Activated CD4-positive, CD25-positive, alpha-beta regulatory T cell treated with anti-CD3 and anti-CD28 coated beads, Interleukin-2, amount 50 U/mL, for 16 hours (primary cell): Measurements from ENCODE around the gene GPC3.
"Not testable (repeated sequence)": the region's sequence is repeated elsewhere in the genome, so short reads cannot be mapped to it uniquely, and the experiment has no call there.

Source experiments
- DNase-seq: peaks from one replicate; pipeline ENCODE4 v3.0.0-alpha.2; 2020; ENCODE audit warnings: low read depth, low spot score

Gene GPC3

GRCh38 chrX:133559909-133560308, 425.5 kb downstream of the GPC3 start:
- no peak for DNase-seq

GRCh38 chrX:133555782-133556458, 429.5 kb downstream of the GPC3 start:
- DNase-seq = no peak

GRCh38 chrX:133550665-133551485, 434.5 kb downstream of the GPC3 start:
- DNase-seq = no peak

GRCh38 chrX:133549295-133549933, 436.0 kb downstream of the GPC3 start:
- no peak for DNase-seq

- no peak for DNase-seq
Measured at GRCh38 chrX:133546441-133546840, 439.0 kb downstream of the GPC3 start.

- DNase-seq = no peak
Measured at GRCh38 chrX:133544778-133545177, 440.6 kb downstream of the GPC3 start.

GRCh38 chrX:133544115-133544514, 441.3 kb downstream of the GPC3 start:
- DNase-seq = no peak

- DNase-seq = no peak
Measured at GRCh38 chrX:133543654-133544053, 441.7 kb downstream of the GPC3 start.

GRCh38 chrX:133542476-133542875, 442.9 kb downstream of the GPC3 start:
- DNase-seq = no peak

GRCh38 chrX:133541021-133541420, 444.4 kb downstream of the GPC3 start:
- no peak for DNase-seq

- no peak for DNase-seq
Measured at GRCh38 chrX:133538148-133538547, 447.2 kb downstream of the GPC3 start.

- DNase-seq = no peak
Measured at GRCh38 chrX:133537142-133537541, 448.3 kb downstream of the GPC3 start.

- no peak for DNase-seq
Measured at GRCh38 chrX:133535066-133535465, 450.3 kb downstream of the GPC3 start.

- DNase-seq = no peak
Measured at GRCh38 chrX:133534172-133534571, 451.2 kb downstream of the GPC3 start.

GRCh38 chrX:133533249-133533648, 452.1 kb downstream of the GPC3 start:
- no peak for DNase-seq

- DNase-seq = no peak
Measured at GRCh38 chrX:133530960-133531359, 454.4 kb downstream of the GPC3 start.

- DNase-seq = no peak
Measured at GRCh38 chrX:133529578-133529977, 455.8 kb downstream of the GPC3 start.

- no peak for DNase-seq
Measured at GRCh38 chrX:133527825-133528224, 457.6 kb downstream of the GPC3 start.

GRCh38 chrX:133527415-133527814, 458.0 kb downstream of the GPC3 start:
- DNase-seq = no peak

- DNase-seq = not testable (repeated sequence)
Measured at GRCh38 chrX:133526773-133527172, 458.6 kb downstream of the GPC3 start.

GRCh38 chrX:133523526-133523925, 461.9 kb downstream of the GPC3 start:
- DNase-seq = no peak

GRCh38 chrX:133523081-133523487, 462.3 kb downstream of the GPC3 start:
- DNase-seq = no peak

GRCh38 chrX:133516686-133517085, 468.7 kb downstream of the GPC3 start:
- DNase-seq = no peak
